ENCODE results near the gene ACOT13. TPM values are rescaled to one million over a fixed set of nuclear protein-coding genes. Genes with fewer than 3 reads are reported as not detected.

Gene ACOT13
- total RNA-seq, 4 donors from 2014 or later, result 4.8 to 14.7 (median 10.9) TPM

DNA sequence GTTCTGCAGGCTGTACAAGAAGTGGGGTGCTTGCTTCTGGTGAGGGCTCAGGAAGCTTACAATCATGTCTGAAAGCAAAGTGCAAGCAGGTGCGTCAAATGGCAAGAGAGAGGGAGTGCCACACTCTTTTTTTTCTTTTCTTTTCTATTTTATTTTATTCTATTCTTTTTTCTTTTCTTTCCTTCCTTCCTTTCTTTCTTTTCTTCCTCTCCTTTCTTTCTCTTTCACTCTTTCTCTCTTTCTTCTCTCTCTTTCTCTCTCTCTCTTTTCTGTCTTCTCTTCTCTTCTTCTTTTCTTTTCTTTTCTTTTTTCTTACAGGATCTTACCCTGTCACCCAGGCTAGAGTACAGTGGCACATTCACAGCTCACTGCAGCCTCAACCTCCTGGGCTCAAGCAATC is 19.5 kb downstream of the ACOT13 start:
- Histone ChIP-seq H3K27me3 (no peaks in the 10 kb centered on the region), H3K27ac (no peak overlapping the region), H3K36me3 (no peaks in the 10 kb centered on the region), H3K4me3 (no peak overlapping the region), H3K4me1 (peaks cover 6% of the 10 kb centered on the region), H3K9me3 (no peaks in the 10 kb centered on the region)
- 92% methylated on average over 1 of the region's 1 CpG for WGBS
- no peak for TF ChIP-seq POLR2AphosphoS5 (IDR thresholded peaks at IDR 0.05)
- no peak for TF ChIP-seq POLR2A (IDR thresholded peaks at IDR 0.05)
- TF ChIP-seq, protein P1, sequence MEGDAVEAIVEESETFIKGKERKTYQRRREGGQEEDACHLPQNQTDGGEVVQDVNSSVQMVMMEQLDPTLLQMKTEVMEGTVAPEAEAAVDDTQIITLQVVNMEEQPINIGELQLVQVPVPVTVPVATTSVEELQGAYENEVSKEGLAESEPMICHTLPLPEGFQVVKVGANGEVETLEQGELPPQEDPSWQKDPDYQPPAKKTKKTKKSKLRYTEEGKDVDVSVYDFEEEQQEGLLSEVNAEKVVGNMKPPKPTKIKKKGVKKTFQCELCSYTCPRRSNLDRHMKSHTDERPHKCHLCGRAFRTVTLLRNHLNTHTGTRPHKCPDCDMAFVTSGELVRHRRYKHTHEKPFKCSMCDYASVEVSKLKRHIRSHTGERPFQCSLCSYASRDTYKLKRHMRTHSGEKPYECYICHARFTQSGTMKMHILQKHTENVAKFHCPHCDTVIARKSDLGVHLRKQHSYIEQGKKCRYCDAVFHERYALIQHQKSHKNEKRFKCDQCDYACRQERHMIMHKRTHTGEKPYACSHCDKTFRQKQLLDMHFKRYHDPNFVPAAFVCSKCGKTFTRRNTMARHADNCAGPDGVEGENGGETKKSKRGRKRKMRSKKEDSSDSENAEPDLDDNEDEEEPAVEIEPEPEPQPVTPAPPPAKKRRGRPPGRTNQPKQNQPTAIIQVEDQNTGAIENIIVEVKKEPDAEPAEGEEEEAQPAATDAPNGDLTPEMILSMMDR (IDR thresholded peaks at IDR 0.05), result no peak
- TF ChIP-seq EP300 (IDR thresholded peaks at IDR 0.05), result no peak
- no peak for DNase-seq (ENCODE audit: low spot score in 2 of 2)

DNA sequence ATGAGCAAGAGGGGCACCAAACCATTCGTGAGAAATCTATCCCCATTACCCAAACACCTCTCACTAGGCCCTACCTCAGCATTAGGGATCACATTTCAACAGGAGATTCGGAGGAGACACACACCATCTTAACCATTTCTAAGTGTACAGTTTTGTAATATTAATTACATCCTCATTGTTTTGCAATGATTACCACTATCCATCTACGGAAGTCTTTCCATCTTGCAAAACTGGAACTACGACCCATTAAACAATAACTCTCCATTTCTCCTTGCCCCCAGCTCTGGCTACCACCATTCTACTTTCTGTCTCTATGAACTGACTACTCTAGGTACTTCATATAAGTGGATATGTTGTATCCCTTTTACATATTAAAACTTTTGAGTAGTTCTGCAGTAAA is 20.1 kb downstream of the ACOT13 start:
- Histone ChIP-seq H3K4me1 (peaks cover 6% of the 10 kb centered on the region), H3K4me3 (no peak overlapping the region), H3K27me3 (no peaks in the 10 kb centered on the region), H3K9me3 (no peaks in the 10 kb centered on the region), H3K27ac (no peak overlapping the region), H3K36me3 (no peaks in the 10 kb centered on the region)
- WGBS, result 92% methylated on average over 4 of the region's 4 CpGs
- DNase-seq (ENCODE audit: low spot score in 2 of 2), result no peak
- TF ChIP-seq EP300 (IDR thresholded peaks at IDR 0.05) (no peak), POLR2A (IDR thresholded peaks at IDR 0.05) (no peak), POLR2AphosphoS5 (IDR thresholded peaks at IDR 0.05) (no peak)
- TF ChIP-seq, protein P1 (IDR thresholded peaks at IDR 0.05), result no peak

DNA sequence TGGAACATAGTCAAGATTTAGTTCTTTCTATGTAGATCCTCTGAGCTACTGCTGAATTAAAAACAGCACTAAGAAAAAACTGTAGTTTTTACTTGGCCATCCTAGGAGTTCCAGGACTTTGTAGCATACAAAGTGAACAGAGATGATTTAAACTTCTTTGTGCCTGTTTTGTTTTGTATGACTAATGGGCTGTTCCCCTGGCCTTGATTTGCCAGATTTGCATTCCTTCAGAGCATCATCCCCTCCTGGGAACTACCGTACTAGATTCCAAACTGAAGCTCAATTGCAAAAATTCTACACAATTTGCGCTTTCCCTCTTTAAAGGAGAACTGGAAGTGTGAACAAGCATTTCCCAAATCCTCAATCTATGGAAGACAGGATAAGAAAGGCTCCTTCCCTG is 23.1 kb downstream of the ACOT13 start:
- DNase-seq (ENCODE audit: low spot score in 2 of 2), result no peak
- WGBS, result 77% methylated on average over 2 of the region's 2 CpGs
- Histone ChIP-seq H3K9me3 (no peaks in the 10 kb centered on the region), H3K4me1 (peaks cover 6% of the 10 kb centered on the region), H3K27me3 (no peaks in the 10 kb centered on the region), H3K27ac (no peak overlapping the region), H3K4me3 (no peak overlapping the region), H3K36me3 (no peaks in the 10 kb centered on the region)
- TF ChIP-seq, protein P1 (IDR thresholded peaks at IDR 0.05), result no peak
- no peak for TF ChIP-seq EP300 (IDR thresholded peaks at IDR 0.05)

DNA sequence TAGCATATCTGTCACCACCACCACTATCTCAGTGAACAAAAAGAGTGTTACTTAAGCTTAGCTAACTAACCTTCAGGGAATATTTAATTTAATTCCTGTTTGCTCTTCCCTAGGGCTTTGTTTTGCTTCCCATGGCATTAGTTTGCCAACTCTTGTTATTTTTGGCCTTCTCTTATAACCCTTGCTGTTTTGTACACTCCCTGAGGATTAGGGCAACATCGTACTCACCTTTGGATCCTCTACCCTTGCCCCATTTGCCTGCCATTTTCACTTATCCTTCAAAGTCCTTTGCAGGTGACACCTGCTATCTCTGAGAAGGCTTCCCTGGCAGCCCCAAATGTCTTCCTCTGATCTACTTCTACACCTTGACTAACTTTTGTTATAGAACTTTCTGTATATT is 23.7 kb downstream of the ACOT13 start:
- Histone ChIP-seq H3K36me3 (no peaks in the 10 kb centered on the region), H3K27me3 (no peaks in the 10 kb centered on the region), H3K9me3 (no peaks in the 10 kb centered on the region), H3K27ac (no peak overlapping the region), H3K4me3 (no peak overlapping the region), H3K4me1 (peaks cover 6% of the 10 kb centered on the region)
- WGBS, result 63% methylated on average over 1 of the region's 1 CpG
- no peak for TF ChIP-seq EP300 (IDR thresholded peaks at IDR 0.05)
- DNase-seq (ENCODE audit: low spot score in 2 of 2), result no peak

DNA sequence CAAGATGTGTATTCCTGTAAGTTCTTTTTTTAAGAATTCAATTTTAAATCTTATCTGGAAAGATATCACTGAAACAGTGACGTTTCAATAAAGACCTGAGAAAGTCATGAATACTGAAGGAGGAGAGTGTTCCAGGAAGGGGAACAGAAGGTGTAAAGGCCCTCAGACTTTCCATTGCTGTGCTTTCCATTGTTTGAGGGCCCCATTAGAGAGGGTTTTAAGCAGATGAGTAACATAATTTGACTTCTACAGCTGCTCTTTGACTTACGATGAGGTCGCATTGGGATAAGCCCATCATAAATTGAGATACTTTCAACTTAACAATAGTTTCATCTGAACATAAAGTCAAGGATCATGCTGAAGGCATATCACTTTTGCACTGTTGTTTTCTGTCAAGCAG is 24.7 kb downstream of the ACOT13 start:
- TF ChIP-seq POLR2AphosphoS5 (IDR thresholded peaks at IDR 0.05), result no peak
- no peak for TF ChIP-seq POLR2A (IDR thresholded peaks at IDR 0.05)
- TF ChIP-seq EP300 (IDR thresholded peaks at IDR 0.05), result no peak
- TF ChIP-seq, protein P1 (IDR thresholded peaks at IDR 0.05), result no peak
- Histone ChIP-seq H3K27me3 (no peaks in the 10 kb centered on the region), H3K4me3 (no peak overlapping the region), H3K4me1 (peaks cover 6% of the 10 kb centered on the region), H3K36me3 (no peaks in the 10 kb centered on the region), H3K27ac (no peak overlapping the region), H3K9me3 (no peaks in the 10 kb centered on the region)
- 96% methylated on average over 3 of the region's 3 CpGs for WGBS
- no peak for DNase-seq (ENCODE audit: low spot score in 2 of 2)

DNA sequence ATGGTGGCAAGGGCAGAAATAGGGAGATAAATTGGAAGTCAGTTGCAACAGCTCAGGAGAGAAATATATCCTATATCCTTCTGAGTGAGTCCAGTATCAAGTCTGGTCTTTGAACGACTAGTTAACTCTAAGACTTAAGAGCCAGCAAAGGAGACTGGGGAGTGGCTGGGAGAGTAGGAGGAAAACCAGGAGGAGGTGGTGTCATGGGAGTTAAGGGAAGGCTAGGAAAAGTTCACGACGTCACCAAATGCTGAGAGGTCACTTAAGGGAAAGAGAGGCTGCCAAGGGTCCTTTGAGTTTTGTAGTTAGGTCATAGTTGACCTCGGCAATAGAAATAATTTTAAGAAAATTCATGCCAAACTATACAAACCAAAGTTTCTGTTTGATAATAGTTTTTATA is 25.1 kb downstream of the ACOT13 start:
- no peak for DNase-seq (ENCODE audit: low spot score in 2 of 2)
- Histone ChIP-seq H3K27me3 (no peaks in the 10 kb centered on the region), H3K9me3 (no peaks in the 10 kb centered on the region), H3K4me1 (peaks cover 6% of the 10 kb centered on the region), H3K4me3 (no peak overlapping the region), H3K27ac (no peak overlapping the region), H3K36me3 (no peaks in the 10 kb centered on the region)
- WGBS, result 68% methylated on average over 4 of the region's 4 CpGs
- TF ChIP-seq EP300 (IDR thresholded peaks at IDR 0.05), result no peak
- TF ChIP-seq, protein P1 (IDR thresholded peaks at IDR 0.05), result no peak
- no peak for TF ChIP-seq POLR2AphosphoS5 (IDR thresholded peaks at IDR 0.05)
- no peak for TF ChIP-seq POLR2A (IDR thresholded peaks at IDR 0.05)
